NCI-H1417 treated with DMSO at 0.1 percent for 48 hours (cell line): ENCODE measurements around the gene GLIS2.
"Not testable (repeated sequence)": the region's sequence is repeated elsewhere in the genome, so short reads cannot be mapped to it uniquely, and the experiment has no call there.

Source experiments
- DNase-seq: peaks from one replicate; lab custom pipeline; 2025; lab: John Stamatoyannopoulos, UW

GLIS2 gene

GRCh38 chr16:4336701-4337539, 21.1 kb downstream of the GLIS2 start:
- no peak for DNase-seq

GRCh38 chr16:4337540-4338088, 21.7 kb downstream of the GLIS2 start:
- no peak for DNase-seq

- no peak for DNase-seq
These were observed 22.3 kb downstream of the GLIS2 start for GRCh38 chr16:4338125-4338582.

GRCh38 chr16:4338712-4339299, 22.9 kb downstream of the GLIS2 start:
- no peak for DNase-seq

GRCh38 chr16:4339455-4339854, 23.6 kb downstream of the GLIS2 start:
- DNase-seq = no peak

GRCh38 chr16:4339909-4340308, 24.0 kb downstream of the GLIS2 start:
- no peak for DNase-seq

- DNase-seq = no peak
These were observed 24.6 kb downstream of the GLIS2 start for GRCh38 chr16:4340443-4340842.

GRCh38 chr16:4341250-4341649, 25.4 kb downstream of the GLIS2 start:
- DNase-seq = no peak

- no peak for DNase-seq
These were observed 27.2 kb downstream of the GLIS2 start for GRCh38 chr16:4342866-4343744.

- not testable (repeated sequence) for DNase-seq
These were observed 28.6 kb downstream of the GLIS2 start for GRCh38 chr16:4344300-4344982.

GRCh38 chr16:4344983-4345835, 29.3 kb downstream of the GLIS2 start:
- DNase-seq = peak; percentile 72

- no peak for DNase-seq
These were observed 30.2 kb downstream of the GLIS2 start for GRCh38 chr16:4345836-4346781.

GRCh38 chr16:4347010-4347409, 31.1 kb downstream of the GLIS2 start:
- DNase-seq = no peak

- DNase-seq = no peak
These were observed 32.1 kb downstream of the GLIS2 start for GRCh38 chr16:4347765-4348509.

- no peak for DNase-seq
These were observed 33.5 kb downstream of the GLIS2 start for GRCh38 chr16:4349332-4349731.

- DNase-seq = no peak
These were observed 34.5 kb downstream of the GLIS2 start for GRCh38 chr16:4350365-4350786.

- DNase-seq = peak; percentile 78
These were observed 35.2 kb downstream of the GLIS2 start, which contains the start of gene PAM16 for GRCh38 chr16:4350787-4351659. TSS of gene PAM16 (minus strand) at chr16:4351321. CDS start at chr16:4351234, 87 bp downstream.

- DNase-seq = no peak
These were observed 36.0 kb downstream of the GLIS2 start for GRCh38 chr16:4351880-4352279.
